ENCODE measurements around the gene GSE1.

GSE1 gene

DNA sequence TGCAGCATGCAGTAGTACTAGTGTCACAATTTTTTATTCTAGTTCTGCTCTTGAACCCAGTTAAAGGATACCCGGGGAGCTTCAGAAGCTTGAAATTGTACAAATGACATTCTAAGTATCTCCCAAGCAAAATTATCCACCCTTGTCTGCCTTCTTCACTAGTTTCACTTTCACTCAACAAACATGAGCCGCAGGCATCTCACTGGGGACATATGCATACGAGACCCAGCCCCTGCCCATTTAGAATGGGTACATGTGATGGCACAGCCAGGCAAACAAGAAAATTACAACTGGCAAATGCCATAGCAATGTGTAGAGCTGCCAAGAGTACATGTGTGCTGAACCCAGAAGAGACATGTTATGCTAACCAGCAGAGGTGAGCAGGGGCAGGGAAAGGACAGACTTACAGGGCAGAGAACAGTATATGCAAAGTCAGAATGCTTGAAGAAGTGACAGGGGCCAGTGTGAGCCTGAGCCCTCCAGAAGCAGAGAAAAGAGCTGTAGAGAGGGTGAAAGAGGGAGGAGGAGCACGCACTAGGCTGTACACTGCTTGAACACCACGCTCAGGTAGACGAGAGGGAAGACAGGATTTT is 67.3 kb downstream of the GSE1 start:
- no peak for DNase-seq (ENCODE audit: low read depth)

DNA sequence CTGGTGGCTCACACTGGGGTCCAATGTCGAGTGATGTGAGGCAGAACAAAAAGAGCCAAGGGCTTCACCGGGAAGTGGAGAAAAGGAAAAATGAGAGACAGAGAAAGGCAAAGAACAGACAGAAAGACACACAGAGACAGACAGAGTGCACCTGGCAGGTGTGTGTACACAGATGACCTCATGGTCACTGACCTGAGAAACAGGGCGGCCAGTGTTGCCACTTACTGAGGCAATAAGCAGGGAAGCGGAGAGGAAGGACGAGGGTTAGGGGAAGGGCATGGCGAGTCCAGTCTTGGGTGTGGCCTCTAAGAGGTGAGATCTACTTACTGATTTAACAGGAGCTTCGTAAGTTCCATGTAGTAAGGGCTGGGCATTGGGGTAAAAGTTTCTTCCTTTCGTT is 68.1 kb downstream of the GSE1 start:
- DNase-seq (ENCODE audit: low read depth) = no peak

DNA sequence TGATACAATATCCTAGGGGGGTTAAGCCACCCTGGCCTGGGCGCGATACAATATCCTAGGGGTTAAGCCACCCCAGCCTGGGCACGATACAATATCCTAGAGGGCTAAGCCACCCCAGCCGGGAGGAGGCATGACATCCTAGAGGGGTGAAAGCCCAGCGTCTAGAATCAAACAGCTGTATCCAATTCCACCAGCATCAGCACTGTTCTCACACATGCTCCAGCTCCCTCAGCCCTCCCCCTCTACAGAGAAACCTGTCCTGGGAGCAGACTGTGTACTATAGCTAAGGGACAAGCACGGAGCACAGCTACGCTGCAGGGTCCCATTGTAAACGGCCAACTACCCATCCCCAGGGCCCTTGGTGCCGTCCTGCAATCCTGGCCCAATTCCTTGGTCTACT is 69.4 kb downstream of the GSE1 start:
- DNase-seq (ENCODE audit: low read depth) = no peak

DNA sequence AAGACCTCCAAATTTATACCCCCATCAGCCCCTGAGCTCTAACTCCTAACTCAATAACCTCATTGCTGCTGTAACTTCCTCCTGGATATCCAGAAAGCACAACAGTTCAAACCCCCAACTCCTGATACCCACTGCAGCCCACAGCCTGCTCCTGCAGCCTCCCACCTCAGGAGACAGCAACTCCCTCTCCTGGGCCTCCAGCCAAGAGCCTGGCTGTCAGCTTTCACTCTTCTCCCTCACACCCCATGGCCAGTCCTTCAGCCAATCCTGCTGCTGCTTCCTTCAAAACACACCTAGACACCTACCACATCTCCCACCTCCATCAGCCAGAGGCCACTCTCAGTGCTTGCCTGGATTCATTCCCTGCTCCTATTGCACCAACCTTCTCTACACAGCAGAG is 70.2 kb downstream of the GSE1 start:
- DNase-seq (ENCODE audit: low read depth) = no peak

DNA sequence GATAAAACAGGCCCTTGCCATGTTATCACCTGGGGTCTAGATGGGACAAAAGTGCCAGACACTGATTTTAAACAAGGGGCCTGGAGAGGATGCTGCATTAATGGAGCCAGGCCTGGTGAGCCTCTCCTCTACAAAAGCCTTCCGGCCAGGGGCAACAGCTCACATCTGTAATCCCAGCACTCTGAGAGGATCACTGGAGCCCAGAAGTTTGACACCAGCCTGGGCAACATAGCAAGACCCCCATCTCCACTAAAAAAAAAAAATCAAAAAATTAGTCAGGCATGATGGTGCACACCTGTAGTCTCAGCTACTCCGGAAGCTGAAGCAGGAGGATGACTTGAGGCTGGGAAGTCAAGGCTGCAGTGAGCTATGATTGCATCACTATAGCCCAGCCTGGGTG is 72.1 kb downstream of the GSE1 start:
- DNase-seq (ENCODE audit: low read depth) = no peak

DNA sequence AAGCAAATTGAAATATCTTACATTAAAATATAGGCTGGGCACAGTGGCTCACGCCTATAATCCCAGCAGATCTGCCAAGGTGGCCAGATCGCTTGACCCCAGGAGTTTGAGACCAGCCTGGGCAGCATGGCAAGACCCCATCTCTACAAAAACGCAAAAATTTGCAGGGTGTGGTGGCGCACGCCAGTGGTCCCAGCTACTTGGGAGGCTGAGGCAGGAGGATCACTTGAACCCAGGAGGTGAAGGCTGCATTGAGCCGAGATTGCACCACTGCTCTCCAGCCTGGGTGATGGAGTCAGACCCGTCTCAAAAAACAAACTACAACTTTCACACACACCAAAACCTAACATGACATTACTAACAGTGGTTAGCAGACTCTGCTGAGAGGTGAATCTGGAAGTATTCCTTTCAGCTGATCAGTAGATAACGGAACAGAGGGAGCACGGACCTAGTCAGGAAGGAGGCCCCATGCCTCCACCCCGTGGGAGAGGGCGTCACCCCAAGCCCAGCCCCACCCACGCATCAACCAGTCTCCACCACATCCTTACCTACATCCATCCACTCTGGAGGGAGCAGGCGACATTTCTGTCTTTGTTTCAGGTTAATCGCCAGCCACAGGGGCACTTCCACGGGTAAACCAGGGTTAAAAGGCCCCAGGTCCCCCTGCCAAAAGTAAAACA is 73.9 kb downstream of the GSE1 start:
- no peak for DNase-seq (ENCODE audit: low read depth)

DNA sequence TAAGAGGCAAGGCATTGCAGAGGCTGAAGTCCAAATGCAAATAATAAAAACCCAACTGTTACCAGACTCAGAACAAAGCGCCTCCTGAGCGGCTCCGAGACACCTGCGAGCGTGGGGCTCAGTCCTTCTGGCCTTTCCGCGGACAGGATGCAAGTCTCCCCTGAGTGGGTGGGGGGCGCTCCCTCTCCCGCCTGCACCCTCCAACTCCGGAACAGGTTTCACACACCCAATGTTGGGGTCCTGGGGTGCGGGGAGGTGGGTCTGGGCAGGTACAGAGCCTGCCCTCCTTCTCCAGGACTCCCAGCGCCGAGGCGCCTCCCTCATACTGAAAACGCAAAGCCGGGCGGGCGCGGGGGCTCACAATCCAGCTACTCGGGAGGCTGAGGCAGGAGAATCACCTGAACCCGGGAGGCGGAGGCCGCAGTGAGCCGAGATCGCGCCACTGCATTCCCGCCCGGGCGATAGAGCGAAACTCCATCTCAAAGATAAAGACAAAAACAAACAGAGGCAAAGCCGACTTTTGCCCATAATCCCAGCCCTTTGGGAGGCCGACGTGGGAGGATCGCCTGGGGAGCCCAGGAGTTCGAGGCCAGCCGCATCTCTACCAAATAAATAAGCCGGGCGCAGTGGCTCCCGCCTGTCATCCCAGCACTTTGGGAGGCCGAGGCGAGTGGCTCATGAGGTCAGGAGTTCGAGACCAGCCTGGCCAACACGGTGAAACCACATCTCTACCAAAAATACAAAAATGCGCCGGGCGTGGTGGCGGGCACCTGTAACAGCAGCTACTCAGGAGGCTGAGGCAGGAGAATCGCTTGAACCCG is 74.7 kb downstream of the GSE1 start:
- DNase-seq (ENCODE audit: low read depth) = no peak

DNA sequence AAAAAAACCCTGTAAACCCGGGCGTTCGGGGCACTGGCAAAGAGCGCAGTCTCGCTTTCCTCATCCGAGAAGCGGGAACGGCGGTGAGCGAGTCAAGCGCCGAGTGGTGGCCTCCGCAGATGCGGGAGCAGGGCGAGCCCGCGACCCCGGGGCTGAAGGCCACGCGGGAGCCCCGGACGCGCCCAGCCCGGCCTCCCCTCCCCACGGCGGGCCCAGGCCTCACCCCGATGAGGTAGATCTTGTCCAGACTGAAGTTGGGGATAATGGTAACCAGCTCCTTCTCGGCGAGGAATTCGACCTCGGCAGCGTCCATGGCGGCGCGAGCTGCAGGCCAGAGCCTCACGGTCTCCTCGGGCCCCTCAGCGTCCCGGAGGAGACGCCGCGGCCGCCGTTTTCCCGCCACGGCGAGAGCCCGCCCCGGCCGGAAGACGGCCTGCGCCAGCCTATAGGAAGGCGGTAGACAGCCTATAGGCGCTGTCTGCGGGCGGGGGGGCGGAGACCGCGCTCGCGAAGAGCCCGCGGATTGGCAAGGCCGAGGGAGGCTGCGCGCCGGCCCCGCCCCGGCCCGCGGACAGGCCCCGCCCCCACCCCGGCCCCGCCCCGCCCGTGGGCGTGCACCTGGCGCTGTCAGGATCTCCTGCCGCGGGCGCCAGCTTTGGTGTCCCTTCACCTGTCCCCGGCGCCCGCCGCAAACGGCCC is 75.6 kb downstream of the GSE1 start, which contains the start of gene GINS2:
GINS2 (minus strand) TSS at position 369 of the 699 bp plus-strand sequence; CDS start at position 313, 56 bp downstream.
- DNase-seq (ENCODE audit: low read depth) = peak; percentile 88

DNA sequence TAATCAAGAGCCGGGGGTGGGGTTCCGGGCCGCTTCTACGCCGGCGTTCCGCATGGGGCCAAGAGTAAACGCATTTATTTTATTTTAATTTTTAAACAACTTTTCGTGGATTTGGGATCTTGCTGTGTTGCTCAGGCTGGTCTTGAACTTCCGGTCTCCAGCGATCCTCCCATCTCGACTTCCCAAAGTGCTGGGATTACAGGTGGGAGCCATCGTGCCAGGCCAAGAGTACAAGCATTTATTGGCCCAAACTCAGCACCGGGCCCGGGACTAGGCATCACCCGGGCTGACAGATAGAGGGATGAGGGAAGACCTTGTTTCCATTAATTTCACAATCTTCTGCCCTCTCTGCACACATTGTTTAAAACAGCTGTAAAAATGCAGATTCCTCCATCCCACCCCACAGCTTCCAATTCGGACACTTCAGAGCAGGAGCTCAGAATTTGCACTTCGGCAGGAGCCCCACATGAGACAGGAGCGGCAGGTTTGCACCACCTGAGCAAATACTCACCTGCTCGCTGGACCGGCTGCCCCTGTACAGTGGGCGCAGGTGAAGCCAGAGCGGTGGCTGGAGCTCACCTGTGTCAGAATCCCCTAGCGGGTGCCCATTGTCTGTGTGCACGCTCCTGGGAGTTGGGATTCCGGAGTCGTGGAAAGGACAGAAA is 76.3 kb downstream of the GSE1 start:
- DNase-seq (ENCODE audit: low read depth) = no peak

DNA sequence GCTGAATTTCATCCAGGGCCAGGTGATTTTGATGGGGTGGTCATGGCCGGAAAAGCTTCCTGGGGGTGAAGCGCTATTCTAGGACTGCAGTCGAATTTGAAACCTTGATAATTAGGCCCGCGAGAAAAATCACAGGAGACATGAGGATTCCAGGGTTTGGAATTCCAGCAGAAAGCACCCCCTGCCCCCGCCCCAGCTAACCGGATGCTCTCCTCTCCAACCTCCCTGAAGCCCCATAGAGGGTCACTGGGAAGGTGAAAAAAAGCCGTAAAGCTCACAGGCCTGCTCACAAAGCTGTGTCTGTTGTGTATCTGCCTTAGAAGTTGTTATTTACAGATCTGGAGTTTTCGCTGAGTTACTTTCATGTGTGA is 76.8 kb downstream of the GSE1 start:
- no peak for DNase-seq (ENCODE audit: low read depth)

DNA sequence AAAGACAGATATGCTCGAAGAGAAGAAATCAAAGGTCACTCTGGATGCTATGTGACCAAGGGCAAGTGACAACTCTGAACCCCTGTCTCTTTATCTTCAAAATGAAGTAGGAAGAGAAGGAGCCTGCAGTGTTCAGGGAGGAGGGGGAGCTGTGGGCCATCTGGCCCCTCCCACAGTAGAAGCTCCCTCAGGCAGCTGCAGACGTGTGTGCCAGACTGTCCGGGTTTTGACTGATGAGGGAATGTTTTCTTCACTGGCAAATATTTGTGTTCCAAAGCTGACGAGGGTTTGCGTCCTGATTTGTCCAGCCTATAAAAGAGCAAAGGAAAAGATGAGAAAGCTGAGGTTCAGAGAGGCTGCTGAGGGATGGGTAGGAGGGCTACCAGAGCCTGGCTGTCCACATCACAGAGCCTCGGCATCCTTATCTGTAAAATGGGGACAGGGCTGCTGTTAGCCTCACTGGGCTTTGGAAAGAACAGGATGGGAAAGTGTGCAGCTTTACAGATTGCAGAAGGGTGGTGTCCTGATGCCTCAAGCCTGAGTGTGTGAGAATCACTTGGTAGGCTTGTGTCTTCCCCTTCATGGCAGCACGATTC is 77.4 kb downstream of the GSE1 start:
- no peak for DNase-seq (ENCODE audit: low read depth)

DNA sequence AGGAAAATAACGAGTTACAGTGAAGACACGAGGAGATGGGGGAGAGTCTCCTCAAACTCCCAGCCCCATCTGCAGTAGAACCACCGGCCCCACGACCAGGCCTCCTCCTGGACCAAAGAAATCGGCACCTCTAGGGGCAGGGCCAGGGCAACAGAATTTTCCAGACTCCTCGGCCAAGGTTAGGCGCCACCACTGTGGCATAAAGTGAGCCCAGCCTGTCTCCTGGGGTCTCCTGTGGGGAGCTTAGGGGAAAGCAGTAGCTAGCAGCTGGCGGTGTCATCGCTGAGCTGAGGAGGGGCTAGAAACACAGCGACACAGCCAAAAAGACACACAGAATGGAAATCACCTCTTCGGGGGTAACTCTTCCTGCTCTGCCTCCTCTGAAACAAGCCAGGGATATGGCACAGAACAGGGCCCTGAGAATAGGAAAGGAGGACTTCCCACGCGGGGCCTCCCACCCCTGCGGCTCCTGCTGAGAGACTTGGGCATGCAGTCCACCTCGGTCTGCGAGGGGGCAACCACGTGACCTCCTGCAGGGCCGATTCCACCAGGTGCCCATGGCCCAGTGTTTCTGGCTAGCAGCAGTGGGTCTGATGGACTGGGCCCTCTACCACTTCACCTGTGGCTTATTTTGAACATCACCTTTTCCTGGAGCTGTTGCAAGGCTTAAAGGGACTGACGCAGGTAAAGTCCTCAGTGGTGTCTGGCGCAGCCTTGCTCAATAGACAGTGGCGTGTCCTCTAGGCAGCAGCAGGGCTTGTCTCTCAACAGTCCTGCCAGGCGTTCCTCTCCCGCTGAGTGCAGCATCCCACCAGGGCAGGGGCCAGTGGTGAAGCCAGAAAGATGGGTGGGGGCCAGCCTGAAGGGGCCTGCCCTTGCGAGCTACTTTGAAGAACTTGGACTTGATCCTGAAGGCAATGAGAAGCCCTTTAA is 82.3 kb downstream of the GSE1 start:
- no peak for DNase-seq (ENCODE audit: low read depth)

DNA sequence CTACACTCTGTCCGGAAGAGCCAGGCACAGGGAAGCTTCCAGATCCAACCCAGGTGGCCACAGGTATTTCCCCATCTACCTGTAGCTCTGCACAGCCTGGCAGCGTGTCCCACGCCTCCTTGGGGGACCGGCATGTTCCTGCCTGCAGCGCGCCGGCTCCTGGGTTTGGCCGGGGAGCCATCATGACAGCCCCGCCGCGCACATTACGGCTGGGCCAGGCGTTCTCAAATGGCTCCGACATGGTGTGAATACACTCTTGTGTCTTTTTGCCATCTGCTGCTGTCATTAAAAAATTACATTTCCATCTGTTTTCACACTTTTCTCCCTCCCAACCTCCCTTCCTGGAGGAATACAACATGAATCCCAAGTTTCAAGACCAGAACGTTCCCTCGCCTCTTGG is 83.7 kb downstream of the GSE1 start:
- DNase-seq (ENCODE audit: low read depth) = no peak

DNA sequence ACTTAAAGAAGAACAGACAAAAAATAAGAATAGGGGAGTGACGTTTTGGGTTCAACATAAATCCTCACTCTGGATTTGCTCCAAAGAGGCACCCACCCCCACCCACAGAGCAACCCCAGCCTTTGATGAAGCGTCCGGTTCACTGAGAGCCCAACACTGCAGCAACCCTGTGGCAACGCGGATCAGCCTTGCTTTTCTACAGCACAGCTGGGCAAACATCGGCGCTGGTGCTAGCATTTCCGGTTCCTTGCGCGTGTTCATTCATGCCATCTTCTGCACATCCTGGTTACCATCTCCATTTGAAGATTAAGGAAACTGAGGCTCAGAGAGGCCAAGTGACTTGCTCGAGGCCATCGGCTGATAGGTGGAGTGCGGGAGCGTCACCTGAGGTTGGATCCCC is 84.3 kb downstream of the GSE1 start:
- DNase-seq (ENCODE audit: low read depth) = no peak

DNA sequence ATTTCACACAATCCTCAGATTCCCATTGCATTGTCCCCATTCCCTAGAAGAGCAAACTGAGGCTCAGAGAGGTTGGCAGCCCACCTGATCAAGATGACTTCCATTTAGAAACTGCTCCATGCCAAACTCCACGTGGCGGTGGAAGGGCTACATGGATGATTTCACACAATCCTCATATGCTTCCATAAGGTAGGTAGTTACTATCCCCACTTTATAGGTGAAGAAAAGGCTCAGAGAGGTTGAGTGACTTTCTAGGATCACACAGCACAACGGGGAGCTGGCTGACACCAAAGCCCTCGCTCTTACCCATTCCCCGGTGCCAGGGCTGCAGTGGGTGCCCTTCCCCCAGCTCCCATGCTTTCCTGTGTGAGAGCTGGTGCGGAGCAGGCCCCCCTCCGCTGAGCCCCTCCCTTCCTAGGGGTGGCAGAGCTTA is 85.4 kb downstream of the GSE1 start:
- DNase-seq (ENCODE audit: low read depth) = no peak

DNA sequence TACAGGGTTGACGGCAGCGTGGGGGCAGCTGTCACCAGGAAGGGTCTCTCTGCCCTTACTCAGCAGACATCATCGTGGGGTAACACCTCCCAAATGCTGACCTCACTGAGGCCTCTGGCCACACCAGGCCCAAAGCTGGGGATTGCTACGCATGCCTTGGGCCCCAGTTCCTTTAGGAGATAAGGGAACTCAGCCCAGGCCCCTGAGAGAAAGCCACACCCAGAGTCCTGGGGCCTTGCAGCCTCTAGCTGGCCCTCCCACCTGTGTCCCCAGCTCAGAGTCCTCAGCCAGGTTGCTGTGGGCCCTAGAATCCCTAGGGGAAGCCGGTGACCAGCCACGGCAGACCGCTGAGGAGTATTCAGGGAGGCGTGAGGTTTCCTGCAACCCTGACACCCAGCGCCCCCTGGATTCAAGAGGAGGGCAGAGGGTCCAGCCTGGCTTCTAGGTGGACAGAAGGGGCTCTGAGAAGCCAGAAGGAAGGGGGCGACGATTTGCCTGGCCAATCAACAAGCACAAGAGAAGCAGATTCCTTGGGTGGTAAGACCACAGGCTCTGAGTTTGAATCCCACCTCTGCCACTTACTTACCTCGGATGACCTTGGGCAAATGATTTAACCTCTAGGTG is 85.9 kb downstream of the GSE1 start:
- DNase-seq (ENCODE audit: low read depth) = no peak

DNA sequence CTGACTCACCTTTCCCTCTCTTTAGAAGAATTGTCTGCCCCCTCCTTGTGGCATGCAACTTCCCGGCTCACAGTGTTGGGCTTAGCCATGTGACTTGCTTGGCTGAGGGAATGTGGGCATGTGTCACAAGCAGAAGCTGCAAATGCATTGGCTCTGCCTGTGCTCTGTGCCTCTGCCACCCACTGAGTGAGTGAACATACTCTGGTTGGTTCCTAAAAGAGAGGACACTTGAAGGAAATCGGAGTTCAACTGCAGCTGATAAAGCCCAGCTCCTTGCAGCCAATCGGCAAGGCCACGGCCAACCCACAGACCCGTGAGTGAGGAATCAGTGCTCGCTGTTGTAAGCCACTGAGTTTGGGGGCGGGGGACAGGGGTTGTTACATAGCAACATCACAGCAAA is 86.5 kb downstream of the GSE1 start:
- DNase-seq (ENCODE audit: low read depth) = no peak

DNA sequence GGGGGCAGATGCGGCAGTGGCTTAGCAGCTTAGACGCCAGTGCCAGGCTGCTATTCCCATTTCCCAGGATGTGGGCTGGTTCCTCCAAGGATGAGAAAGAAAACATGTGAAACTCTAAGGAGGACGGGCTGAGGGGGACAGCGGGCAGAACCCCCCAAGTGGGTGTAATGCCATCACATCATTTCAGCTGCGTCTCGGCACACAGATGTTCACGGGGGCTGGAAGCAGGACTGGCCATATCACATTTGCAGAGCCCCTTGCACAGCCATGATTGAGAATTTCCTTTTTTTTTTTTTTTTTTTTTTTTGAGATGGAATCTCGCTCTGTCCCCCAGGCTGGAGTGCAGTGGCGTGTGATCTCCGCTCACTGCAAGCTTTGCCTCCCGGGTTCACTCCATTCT is 90.9 kb downstream of the GSE1 start:
- DNase-seq (ENCODE audit: low read depth) = no peak

DNA sequence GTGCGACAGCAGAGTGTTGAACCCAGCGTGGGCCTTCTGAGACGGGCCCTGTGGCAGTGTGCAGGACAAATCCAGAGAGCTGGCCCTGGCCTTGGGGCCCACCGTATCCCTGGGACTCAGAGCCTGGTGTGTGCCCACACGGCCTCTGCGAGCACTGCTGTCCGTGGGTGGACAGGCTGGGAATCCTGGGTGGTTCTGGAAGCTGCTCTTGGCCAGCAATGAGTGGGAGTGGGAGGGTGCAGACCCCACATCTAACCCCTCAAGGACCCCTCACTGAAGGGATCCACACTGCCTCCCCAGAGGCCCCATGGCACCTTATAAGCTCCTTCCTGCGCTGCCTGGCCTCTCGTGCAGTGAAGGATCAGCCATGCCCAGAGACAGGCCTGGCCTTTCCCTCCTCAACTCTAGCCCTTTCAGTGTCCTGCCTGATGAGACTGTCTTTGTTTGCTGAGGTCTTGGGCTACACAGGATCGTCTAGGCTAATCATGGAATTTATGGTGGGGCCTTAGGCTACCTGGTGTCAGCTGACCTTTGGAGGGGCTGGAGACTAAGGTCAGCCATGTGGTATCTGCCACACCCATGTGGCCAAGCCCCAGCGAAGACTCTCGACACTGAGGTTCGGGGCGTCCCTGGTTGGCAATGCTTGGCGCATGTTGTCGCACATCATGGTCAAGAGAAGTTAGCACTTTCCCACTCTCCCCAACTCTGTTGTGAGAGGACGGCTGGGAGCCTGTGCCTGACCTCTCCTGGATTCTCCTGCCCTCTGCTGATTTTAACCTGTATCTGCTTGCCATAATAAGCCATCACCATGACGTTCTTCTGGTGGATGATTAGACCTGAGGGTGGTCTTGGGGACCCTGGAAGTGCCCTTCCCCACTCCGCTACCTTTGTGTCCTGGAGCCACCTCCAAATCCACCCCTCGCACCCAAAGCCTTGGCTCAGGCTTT is 92.1 kb downstream of the GSE1 start:
- DNase-seq (ENCODE audit: low read depth) = no peak

Measured in stimulated activated CD4-positive, alpha-beta T cell treated with anti-CD3 and anti-CD28 coated beads, Interleukin-2, amount 100 ng/mL, for 4 hours (primary cell).